ENCODE measurements around the gene RIMKLA.

DNA sequence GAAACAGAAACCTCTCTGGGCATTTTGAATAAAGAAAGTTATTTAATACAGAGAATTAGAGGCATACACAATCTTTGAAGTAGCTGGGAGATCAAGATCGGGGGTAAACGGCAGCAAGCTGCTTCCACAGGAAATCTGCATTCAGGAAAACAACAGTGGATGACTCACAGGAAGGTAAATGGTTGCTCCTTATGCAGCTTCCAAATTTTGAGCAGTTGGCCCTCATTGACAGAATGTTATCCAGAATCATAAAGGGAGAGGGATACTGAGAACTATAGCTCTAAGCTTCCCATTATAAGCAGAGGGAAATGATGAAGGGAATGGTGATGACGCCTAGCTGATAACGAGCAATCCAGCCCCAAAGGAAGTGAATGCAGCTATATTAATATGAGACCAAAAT, 46.6 kb downstream of the RIMKLA start:
- TF ChIP-seq, protein P1, sequence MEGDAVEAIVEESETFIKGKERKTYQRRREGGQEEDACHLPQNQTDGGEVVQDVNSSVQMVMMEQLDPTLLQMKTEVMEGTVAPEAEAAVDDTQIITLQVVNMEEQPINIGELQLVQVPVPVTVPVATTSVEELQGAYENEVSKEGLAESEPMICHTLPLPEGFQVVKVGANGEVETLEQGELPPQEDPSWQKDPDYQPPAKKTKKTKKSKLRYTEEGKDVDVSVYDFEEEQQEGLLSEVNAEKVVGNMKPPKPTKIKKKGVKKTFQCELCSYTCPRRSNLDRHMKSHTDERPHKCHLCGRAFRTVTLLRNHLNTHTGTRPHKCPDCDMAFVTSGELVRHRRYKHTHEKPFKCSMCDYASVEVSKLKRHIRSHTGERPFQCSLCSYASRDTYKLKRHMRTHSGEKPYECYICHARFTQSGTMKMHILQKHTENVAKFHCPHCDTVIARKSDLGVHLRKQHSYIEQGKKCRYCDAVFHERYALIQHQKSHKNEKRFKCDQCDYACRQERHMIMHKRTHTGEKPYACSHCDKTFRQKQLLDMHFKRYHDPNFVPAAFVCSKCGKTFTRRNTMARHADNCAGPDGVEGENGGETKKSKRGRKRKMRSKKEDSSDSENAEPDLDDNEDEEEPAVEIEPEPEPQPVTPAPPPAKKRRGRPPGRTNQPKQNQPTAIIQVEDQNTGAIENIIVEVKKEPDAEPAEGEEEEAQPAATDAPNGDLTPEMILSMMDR (IDR thresholded peaks at IDR 0.05) = no peak
- TF ChIP-seq POLR2AphosphoS5 (IDR thresholded peaks at IDR 0.05; ENCODE audit: insufficient read depth in 1 of 2, low read depth in 1 of 2) (no peak), POLR2A (IDR thresholded peaks at IDR 0.05) (no peak)

Data from vagina (tissue), 2 donors.